K562 (cell line): Measurements from ENCODE around the gene C2orf92.
"Not testable (repeated sequence)": the region's sequence is repeated elsewhere in the genome, so short reads cannot be mapped to it uniquely, and the experiment has no call there.

Experiments
- FOS ChIP-seq: IDR thresholded peaks from 3 replicates; pipeline ENCODE4 v1.6.1; 2011; ENCODE audit not compliant: insufficient read length; ENCODE audit errors: extremely low read depth
- NUFIP1 ChIP-seq: fragments of 450-650 bp; IDR thresholded peaks from 2 replicates; pipeline ENCODE4 v1.6.1; 2018; ENCODE audit not compliant: partially characterized antibody
- POLR2A ChIP-seq: fragments of 450-650 bp; conservative IDR thresholded peaks from 2 replicates; pipeline ENCODE4 v1.6.1; 2016
- TF ChIP-seq, protein P1 (sequence below), 2 experiments: fragments of 450-650 bp in 1 of 2; IDR thresholded peaks; 2 replicates each; pipeline ENCODE4 v1.6.1; 2011 to 2017; ENCODE audit warnings: low read depth in 2 of 2, antibody characterized with exemption in 1 of 2, borderline replicate concordance in 1 of 2, low read length in 1 of 2, mild to moderate bottlenecking in 1 of 2, mixed read lengths in 1 of 2; ENCODE audit not compliant: control insufficient read depth in 1 of 2
- TF ChIP-seq, protein P2 (sequence below), 3 experiments: IDR thresholded peaks in 2 of 3; conservative IDR thresholded peaks in 1 of 3; 2 replicates each; pipeline ENCODE4 v1.5.1; 2011 to 2012; ENCODE audit warnings: low read length in 3 of 3, mild to moderate bottlenecking in 3 of 3, control low read depth in 2 of 3, improper control_type of control experiment in 1 of 3, inconsistent platforms in 1 of 3, low read depth in 1 of 3, mixed read lengths in 1 of 3, moderate library complexity in 1 of 3; ENCODE audit not compliant: insufficient read depth in 2 of 3
- TF ChIP-seq, protein P3 (sequence below): sonication (generic); formaldehyde crosslinking; IDR thresholded peaks from 2 replicates; pipeline ENCODE4 v1.8.0; 2022; ENCODE audit warnings: missing genetic modification reagents, mild to moderate bottlenecking, borderline replicate concordance

DNA sequence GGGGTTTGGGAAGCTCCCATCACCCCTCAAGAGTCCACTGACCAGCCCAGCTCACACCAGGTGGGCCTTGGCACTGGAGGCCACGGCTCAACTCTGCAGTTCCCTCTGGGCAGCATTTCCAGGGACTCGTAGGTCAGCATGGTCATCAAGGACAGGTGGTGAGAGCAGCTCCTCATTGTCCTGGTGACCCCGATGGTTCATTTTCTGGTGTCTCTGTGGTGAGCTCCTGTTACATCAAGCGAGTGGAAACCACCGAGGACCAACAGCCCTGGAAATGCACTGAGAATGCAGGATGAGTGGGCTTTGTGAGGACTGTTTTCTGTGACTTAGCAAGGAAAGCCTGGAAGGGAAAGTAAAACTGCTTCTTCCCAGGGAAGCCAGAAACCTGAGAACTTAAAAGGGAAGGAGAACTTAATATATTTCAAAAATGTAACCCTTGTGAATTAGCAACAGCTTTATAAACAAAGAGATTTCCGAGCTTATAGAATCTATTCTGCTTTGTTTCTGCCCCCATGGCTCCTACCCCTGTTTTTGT is 3.2 kb downstream of the C2orf92 start:
- TF ChIP-seq FOS, POLR2A, NUFIP1: not testable (repeated sequence)
- TF ChIP-seq, protein P1, sequence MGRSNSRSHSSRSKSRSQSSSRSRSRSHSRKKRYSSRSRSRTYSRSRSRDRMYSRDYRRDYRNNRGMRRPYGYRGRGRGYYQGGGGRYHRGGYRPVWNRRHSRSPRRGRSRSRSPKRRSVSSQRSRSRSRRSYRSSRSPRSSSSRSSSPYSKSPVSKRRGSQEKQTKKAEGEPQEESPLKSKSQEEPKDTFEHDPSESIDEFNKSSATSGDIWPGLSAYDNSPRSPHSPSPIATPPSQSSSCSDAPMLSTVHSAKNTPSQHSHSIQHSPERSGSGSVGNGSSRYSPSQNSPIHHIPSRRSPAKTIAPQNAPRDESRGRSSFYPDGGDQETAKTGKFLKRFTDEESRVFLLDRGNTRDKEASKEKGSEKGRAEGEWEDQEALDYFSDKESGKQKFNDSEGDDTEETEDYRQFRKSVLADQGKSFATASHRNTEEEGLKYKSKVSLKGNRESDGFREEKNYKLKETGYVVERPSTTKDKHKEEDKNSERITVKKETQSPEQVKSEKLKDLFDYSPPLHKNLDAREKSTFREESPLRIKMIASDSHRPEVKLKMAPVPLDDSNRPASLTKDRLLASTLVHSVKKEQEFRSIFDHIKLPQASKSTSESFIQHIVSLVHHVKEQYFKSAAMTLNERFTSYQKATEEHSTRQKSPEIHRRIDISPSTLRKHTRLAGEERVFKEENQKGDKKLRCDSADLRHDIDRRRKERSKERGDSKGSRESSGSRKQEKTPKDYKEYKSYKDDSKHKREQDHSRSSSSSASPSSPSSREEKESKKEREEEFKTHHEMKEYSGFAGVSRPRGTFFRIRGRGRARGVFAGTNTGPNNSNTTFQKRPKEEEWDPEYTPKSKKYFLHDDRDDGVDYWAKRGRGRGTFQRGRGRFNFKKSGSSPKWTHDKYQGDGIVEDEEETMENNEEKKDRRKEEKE (IDR thresholded peaks at IDR 0.05; ENCODE audit: borderline replicate concordance in 1 of 2, control insufficient read depth in 1 of 2, low read depth in 2 of 2, low read length in 1 of 2) = not testable (repeated sequence)
- TF ChIP-seq, protein P2, sequence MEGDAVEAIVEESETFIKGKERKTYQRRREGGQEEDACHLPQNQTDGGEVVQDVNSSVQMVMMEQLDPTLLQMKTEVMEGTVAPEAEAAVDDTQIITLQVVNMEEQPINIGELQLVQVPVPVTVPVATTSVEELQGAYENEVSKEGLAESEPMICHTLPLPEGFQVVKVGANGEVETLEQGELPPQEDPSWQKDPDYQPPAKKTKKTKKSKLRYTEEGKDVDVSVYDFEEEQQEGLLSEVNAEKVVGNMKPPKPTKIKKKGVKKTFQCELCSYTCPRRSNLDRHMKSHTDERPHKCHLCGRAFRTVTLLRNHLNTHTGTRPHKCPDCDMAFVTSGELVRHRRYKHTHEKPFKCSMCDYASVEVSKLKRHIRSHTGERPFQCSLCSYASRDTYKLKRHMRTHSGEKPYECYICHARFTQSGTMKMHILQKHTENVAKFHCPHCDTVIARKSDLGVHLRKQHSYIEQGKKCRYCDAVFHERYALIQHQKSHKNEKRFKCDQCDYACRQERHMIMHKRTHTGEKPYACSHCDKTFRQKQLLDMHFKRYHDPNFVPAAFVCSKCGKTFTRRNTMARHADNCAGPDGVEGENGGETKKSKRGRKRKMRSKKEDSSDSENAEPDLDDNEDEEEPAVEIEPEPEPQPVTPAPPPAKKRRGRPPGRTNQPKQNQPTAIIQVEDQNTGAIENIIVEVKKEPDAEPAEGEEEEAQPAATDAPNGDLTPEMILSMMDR (IDR thresholded peaks at IDR 0.05 in 2 of 3, conservative IDR thresholded peaks at IDR 0.05 in 1 of 3; ENCODE audit: insufficient read depth in 2 of 3, low read depth in 1 of 3, low read length in 3 of 3) = not testable (repeated sequence)
- TF ChIP-seq, protein P3, sequence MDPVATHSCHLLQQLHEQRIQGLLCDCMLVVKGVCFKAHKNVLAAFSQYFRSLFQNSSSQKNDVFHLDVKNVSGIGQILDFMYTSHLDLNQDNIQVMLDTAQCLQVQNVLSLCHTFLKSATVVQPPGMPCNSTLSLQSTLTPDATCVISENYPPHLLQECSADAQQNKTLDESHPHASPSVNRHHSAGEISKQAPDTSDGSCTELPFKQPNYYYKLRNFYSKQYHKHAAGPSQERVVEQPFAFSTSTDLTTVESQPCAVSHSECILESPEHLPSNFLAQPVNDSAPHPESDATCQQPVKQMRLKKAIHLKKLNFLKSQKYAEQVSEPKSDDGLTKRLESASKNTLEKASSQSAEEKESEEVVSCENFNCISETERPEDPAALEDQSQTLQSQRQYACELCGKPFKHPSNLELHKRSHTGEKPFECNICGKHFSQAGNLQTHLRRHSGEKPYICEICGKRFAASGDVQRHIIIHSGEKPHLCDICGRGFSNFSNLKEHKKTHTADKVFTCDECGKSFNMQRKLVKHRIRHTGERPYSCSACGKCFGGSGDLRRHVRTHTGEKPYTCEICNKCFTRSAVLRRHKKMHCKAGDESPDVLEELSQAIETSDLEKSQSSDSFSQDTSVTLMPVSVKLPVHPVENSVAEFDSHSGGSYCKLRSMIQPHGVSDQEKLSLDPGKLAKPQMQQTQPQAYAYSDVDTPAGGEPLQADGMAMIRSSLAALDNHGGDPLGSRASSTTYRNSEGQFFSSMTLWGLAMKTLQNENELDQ (CRISPR knock-in tag) = not testable (repeated sequence)
